ENCODE measurements around the gene DCAF12L1.

GRCh38 chrX:126551725-126552312, 795 bp downstream of the DCAF12L1 start:
- TF ChIP-seq EZH2 (IDR thresholded peaks at IDR 0.05; ENCODE audit: borderline replicate concordance, low read depth, low read length, severe bottlenecking) (no peak), CTCF (IDR thresholded peaks at IDR 0.05; ENCODE audit: extremely low read depth in 1 of 2, insufficient read depth in 1 of 2, low read depth in 1 of 2, low read length in 2 of 2) (no peak)
